ENCODE data around the gene TERT. TPM values are rescaled to one million over a fixed set of nuclear protein-coding genes. Genes with fewer than 3 reads are reported as not detected.

TERT gene
- total RNA-seq, 1 donor from 2014 or later: 2.4 TPM

DNA sequence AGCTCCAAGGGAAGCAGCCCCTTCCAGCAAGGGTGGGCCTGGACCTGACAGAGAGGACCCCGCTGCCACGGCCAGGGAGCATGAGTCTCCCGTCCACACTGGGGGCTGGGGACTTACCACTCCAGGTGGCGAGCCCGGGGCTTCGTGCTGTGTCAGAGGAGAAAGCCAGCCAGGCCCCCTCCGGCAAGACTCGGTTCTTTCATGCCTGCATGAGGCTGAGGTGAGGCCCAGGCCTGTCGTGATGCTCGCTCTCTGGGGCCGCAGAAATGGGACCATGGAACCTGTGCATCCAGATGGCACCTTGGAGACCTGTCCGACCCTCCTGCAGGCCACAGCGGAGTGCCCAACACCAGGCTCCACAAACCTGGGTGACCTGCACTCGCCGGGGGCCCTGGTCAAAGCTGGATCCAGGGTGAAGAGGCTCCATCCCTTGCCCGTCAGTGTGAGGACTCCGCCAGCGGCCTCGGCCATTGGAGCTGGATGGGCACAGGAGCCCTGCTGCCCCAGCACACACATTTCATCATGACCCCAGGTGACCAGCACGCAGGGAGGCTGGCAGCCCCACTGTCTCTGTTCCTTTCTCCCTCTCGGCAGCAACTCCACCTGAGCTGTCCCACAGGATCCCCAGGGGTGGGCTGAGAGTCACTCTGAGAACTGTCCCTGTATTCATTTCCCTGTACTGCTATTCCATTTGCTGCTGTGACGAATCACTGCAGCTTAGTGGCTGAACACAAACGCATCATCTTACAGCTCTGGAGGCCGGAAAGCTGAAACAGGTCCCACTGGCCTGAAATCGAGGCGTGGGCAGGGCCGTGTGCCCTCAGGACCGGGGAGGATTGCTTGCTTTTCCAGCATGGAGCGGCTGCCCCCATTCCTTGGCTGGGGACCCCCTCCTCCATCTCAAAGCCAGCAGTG, 45.2 kb downstream of the TERT start:
- Histone ChIP-seq H3K4me2 (no peak overlapping the region), H3K9ac (no peak overlapping the region), H3K27me3 (peaks cover 16% of the 10 kb centered on the region), H4K20me1 (ENCODE audit: low read depth) (peaks cover 29% of the 10 kb centered on the region), H3K36me3 (no peaks in the 10 kb centered on the region), H3K79me2 (ENCODE audit: low read depth) (no peaks in the 10 kb centered on the region), H3F3A (ENCODE audit: low read depth) (no peaks in the 10 kb centered on the region), H3K27ac (no peak overlapping the region), H2AFZ (replicated peaks) (no peak overlapping the region), H3K4me1 (no peaks in the 10 kb centered on the region), H3K4me3 (no peak overlapping the region), H3K9me3 (ENCODE audit: low read depth) (no peaks in the 10 kb centered on the region)
- no peak for DNase-seq (ENCODE audit: low spot score)
- no peak for TF ChIP-seq EZH2phosphoT487 (IDR thresholded peaks at IDR 0.05)
- TF ChIP-seq, protein P1, sequence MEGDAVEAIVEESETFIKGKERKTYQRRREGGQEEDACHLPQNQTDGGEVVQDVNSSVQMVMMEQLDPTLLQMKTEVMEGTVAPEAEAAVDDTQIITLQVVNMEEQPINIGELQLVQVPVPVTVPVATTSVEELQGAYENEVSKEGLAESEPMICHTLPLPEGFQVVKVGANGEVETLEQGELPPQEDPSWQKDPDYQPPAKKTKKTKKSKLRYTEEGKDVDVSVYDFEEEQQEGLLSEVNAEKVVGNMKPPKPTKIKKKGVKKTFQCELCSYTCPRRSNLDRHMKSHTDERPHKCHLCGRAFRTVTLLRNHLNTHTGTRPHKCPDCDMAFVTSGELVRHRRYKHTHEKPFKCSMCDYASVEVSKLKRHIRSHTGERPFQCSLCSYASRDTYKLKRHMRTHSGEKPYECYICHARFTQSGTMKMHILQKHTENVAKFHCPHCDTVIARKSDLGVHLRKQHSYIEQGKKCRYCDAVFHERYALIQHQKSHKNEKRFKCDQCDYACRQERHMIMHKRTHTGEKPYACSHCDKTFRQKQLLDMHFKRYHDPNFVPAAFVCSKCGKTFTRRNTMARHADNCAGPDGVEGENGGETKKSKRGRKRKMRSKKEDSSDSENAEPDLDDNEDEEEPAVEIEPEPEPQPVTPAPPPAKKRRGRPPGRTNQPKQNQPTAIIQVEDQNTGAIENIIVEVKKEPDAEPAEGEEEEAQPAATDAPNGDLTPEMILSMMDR (IDR thresholded peaks at IDR 0.05): no peak
- no peak for TF ChIP-seq EZH2 (IDR thresholded peaks at IDR 0.05)
- no peak overlapping the region for H3K27ac Mint-ChIP-seq
- no peaks in the 10 kb centered on the region for H3K36me3 Mint-ChIP-seq
- H3K4me1 Mint-ChIP-seq: peaks cover 2% of the 10 kb centered on the region
- H3K27me3 Mint-ChIP-seq (ENCODE audit: insufficient read depth, low read depth): peaks cover 9% of the 10 kb centered on the region
- no peaks in the 10 kb centered on the region for H3K9me3 Mint-ChIP-seq
- no peak overlapping the region for H3K4me3 Mint-ChIP-seq

DNA sequence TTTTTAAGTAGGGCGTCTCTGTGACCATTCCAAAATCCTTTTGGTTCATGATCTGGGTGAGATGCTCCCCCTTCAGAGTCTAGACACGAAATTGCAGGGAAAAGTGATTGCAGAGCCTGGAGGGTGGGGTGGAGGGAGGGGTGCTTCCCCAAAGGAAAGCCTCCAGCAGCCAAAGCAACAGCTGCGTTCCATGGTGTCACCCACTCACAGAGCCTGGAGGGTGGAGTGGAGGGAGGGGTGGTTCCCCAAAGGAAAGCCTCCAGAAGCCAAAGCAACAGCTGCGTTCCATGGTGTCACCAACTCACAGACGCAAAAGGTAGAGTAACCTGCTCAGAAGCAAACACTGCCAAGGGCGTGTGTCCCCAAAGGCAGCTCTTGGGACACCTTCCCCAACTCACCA, 47.1 kb downstream of the TERT start:
- H3F3A ChIP-seq (ENCODE audit: low read depth): no peaks in the 10 kb centered on the region
- H3K79me2 ChIP-seq (ENCODE audit: low read depth): no peaks in the 10 kb centered on the region
- H3K4me1 ChIP-seq: peaks cover 5% of the 10 kb centered on the region
- peaks cover 16% of the 10 kb centered on the region for H3K27me3 ChIP-seq
- no peak for DNase-seq (ENCODE audit: low spot score)
- Mint-ChIP-seq H3K4me3 (no peak overlapping the region), H3K4me1 (peaks cover 2% of the 10 kb centered on the region), H3K9me3 (no peaks in the 10 kb centered on the region), H3K27ac (no peak overlapping the region), H3K36me3 (no peaks in the 10 kb centered on the region), H3K27me3 (ENCODE audit: insufficient read depth, low read depth) (peaks cover 8% of the 10 kb centered on the region)
- no peaks in the 10 kb centered on the region for H3K36me3 ChIP-seq
- no peak overlapping the region for H3K9ac ChIP-seq
- H2AFZ ChIP-seq (replicated peaks): no peak overlapping the region
- no peak for TF ChIP-seq EZH2 (IDR thresholded peaks at IDR 0.05)
- TF ChIP-seq, protein P1 (IDR thresholded peaks at IDR 0.05): no peak
- no peak for TF ChIP-seq EZH2phosphoT487 (IDR thresholded peaks at IDR 0.05)
- peaks cover 29% of the 10 kb centered on the region for H4K20me1 ChIP-seq (ENCODE audit: low read depth)
- H3K4me3 ChIP-seq: no peak overlapping the region
- H3K4me2 ChIP-seq: no peak overlapping the region
- H3K27ac ChIP-seq: no peak overlapping the region
- H3K9me3 ChIP-seq (ENCODE audit: low read depth): no peaks in the 10 kb centered on the region

DNA sequence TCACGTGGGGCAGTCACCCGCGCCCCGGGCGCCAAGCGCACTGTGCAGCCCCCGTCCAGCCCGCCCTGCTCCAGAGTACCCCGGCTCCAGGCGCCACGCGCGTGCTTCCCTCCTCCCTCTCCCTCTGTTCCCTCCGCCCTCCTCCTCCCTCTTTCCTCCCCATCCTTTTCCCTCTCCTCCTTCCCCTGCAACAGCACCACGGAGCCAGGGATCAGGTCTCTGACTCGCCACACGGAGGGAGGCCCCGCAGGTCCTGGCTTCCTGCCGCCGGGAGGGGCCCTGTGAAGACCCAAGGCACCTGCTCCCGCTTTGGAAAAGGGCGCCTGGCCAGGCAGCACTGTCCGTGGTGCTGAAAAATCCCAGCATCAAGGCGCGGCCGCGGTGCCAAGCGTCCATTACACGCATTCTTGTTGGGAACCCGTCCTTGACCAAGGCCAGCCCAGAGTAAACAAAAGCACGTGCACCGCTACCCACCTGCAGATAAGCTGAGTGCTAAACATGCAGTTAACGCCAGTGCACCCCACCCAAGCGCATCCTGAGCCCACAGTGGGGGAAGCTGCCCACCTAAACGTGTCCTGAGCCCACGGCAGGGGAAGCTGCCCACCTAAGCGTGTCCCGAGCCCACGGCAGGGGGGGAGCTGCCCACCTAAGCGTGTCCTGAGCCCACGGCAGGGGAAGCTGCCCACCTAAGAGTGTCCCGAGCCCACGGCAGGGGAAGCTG, 48.0 kb downstream of the TERT start:
- peaks cover 5% of the 10 kb centered on the region for H3K4me1 ChIP-seq
- no peak overlapping the region for H3K4me3 ChIP-seq
- peaks cover 16% of the 10 kb centered on the region for H3K27me3 ChIP-seq
- H3K4me1 Mint-ChIP-seq: peaks cover 2% of the 10 kb centered on the region
- DNase-seq (ENCODE audit: low spot score): peak; percentile 93
- peaks cover 7% of the 10 kb centered on the region for H3K27me3 Mint-ChIP-seq (ENCODE audit: insufficient read depth, low read depth)
- H2AFZ ChIP-seq (replicated peaks): no peak overlapping the region
- TF ChIP-seq EZH2phosphoT487 (IDR thresholded peaks at IDR 0.05) (no peak), EZH2 (IDR thresholded peaks at IDR 0.05) (no peak)
- TF ChIP-seq, protein P1 (IDR thresholded peaks at IDR 0.05): no peak
- peaks cover 29% of the 10 kb centered on the region for H4K20me1 ChIP-seq (ENCODE audit: low read depth)
- no peaks in the 10 kb centered on the region for H3F3A ChIP-seq (ENCODE audit: low read depth)
- no peak overlapping the region for H3K9ac ChIP-seq
- H3K27ac Mint-ChIP-seq: no peak overlapping the region
- no peaks in the 10 kb centered on the region for H3K36me3 ChIP-seq
- no peak overlapping the region for H3K27ac ChIP-seq
- no peaks in the 10 kb centered on the region for H3K9me3 Mint-ChIP-seq
- H3K36me3 Mint-ChIP-seq: no peaks in the 10 kb centered on the region
- H3K4me2 ChIP-seq: peak overlapping the region; percentile 35
- H3K9me3 ChIP-seq (ENCODE audit: low read depth): no peaks in the 10 kb centered on the region
- no peaks in the 10 kb centered on the region for H3K79me2 ChIP-seq (ENCODE audit: low read depth)
- no peak overlapping the region for H3K4me3 Mint-ChIP-seq
